Sigmoid colon (tissue), 4 donors: Measurements from ENCODE around the gene MT1A.

ENCODE experiments used
- CTCF ChIP-seq, 4 experiments: fragments of 450-650 bp in 3 of 4; fragments of 200-600 bp in 1 of 4; IDR thresholded peaks; one replicate each; pipeline ENCODE4 v1.5.1; 2016 to 2019; ENCODE audit warnings: antibody characterized with exemption in 4 of 4, mild to moderate bottlenecking in 3 of 4, moderate library complexity in 2 of 4
- EP300 ChIP-seq, 4 donors: sonication (generic); formaldehyde crosslinking; IDR thresholded peaks; one replicate each; pipeline ENCODE4 v1.6.1; 2017; ENCODE audit warnings: antibody characterized with exemption in 4 of 4
- POLR2A ChIP-seq, 2 donors: fragments of 450-650 bp; IDR thresholded peaks; one replicate each; pipeline ENCODE4 v1.6.1; 2016; ENCODE audit warnings: antibody characterized with exemption in 2 of 2, mild to moderate bottlenecking in 2 of 2, moderate library complexity in 2 of 2
- POLR2AphosphoS5 ChIP-seq, 4 donors: sonication (generic); formaldehyde crosslinking; IDR thresholded peaks; one replicate each; pipeline ENCODE4 v1.6.1; 2017; ENCODE audit warnings: antibody characterized with exemption in 4 of 4

DNA sequence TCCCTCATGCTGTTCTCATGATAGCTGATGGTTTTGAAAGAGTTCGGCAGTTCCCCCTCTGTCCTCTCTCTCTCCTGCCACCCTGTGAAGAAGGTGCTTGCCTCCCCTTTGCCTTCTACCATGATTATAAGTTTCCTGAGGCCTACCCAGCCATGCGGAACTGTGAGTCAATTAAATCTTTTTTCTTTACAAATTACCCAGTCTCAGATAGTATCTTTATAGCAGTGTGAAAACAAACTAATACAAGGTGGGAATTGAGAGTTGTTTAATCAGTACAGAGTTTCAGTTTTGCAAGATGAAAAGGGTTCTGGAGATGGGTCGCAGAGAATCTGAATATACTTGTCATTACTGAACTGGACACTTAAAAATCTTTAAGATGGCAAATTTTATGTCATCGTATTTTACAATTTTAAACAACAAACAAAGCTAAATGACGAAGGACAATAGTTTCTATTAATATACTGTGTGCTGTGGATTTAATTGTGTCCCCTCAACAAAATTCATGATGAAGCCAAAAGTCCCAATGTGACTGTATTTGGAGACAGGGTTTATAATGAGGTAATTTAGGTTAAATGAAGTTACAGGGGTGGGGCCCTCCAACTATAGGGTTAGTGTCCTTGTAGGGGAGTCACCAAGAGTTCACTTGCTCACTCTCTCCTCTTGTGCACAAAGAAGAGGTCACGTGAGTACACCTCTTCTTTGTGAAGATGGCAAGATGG, 44.7 kb upstream of the MT1A start:
- TF ChIP-seq CTCF (IDR thresholded peaks at IDR 0.05) (no peak), POLR2A (IDR thresholded peaks at IDR 0.05) (no peak), EP300 (IDR thresholded peaks at IDR 0.05) (no peak), POLR2AphosphoS5 (IDR thresholded peaks at IDR 0.05) (no peak)
